AG04450 (cell line): ENCODE data around the gene ARSA. TPM values are rescaled to one million over a fixed set of nuclear protein-coding genes. Genes with fewer than 3 reads are reported as not detected.
"Not testable (repeated sequence)": the region's sequence is repeated elsewhere in the genome, so short reads cannot be mapped to it uniquely, and the experiment has no call there.

Experiments used
- CTCF ChIA-PET: fragments of 300-600, 350-600 bp; formaldehyde crosslinking; extraction: SDS; loops from one replicate; lab custom pipeline; 2022; ENCODE audit warnings: antibody characterized with exemption, inconsistent platforms; lab: Charles Lee
- POLR2A ChIA-PET: fragments of 350-600 bp; formaldehyde crosslinking; extraction: SDS; loops from one replicate; lab custom pipeline; 2021; ENCODE audit warnings: antibody characterized with exemption, inconsistent platforms; lab: Yijun Ruan, JAX
- DNase-seq: peaks from one replicate; pipeline ENCODE4 v3.0.0-alpha.2; 2011; ENCODE audit warnings: low read depth, low spot score
- H3K27ac ChIP-seq: one replicate; pipeline ENCODE4 v1.5.1; 2012; ENCODE audit warnings: low read depth, low read length, control low read depth
- H3K27me3 ChIP-seq: one replicate; pipeline ENCODE4 v1.6.0; 2012; ENCODE audit warnings: low read length; ENCODE audit not compliant: control insufficient read depth, insufficient read depth
- H3K4me3 ChIP-seq: 2 replicates; pipeline ENCODE4 v1.5.1; 2011; ENCODE audit warnings: mild to moderate bottlenecking, low read depth, low read length, control low read depth
- H3K9me3 ChIP-seq: 2 replicates; pipeline ENCODE4 v1.5.1; 2012; ENCODE audit warnings: low read length; ENCODE audit not compliant: control insufficient read depth, insufficient read depth
- polyA plus RNA-seq: library from polyadenylated mRNA; depleted of rRNA; stranded (reverse); fragments of >200 nt; gene quantifications from 2 replicates; pipeline ENCODE4 v1.2.3, GENCODE V29; 2011
- TF ChIP-seq, protein P1 (sequence below): IDR thresholded peaks from 2 replicates; pipeline ENCODE4 v1.5.1; 2011; ENCODE audit warnings: low read depth, low read length, control low read depth, inconsistent platforms

ARSA gene
- polyA plus RNA-seq, 1 experiment: 14.3 TPM

- Histone ChIP-seq H3K4me3 (no peak overlapping the region), H3K9me3 (peaks cover 4% of the 10 kb centered on the region; the same call in 1 of the 2 replicates), H3K27me3 (no peaks in the 10 kb centered on the region), H3K27ac (no peak overlapping the region)
- ChIA-PET CTCF (no interaction called here), POLR2A (no interaction called here)
- TF ChIP-seq, protein P1, sequence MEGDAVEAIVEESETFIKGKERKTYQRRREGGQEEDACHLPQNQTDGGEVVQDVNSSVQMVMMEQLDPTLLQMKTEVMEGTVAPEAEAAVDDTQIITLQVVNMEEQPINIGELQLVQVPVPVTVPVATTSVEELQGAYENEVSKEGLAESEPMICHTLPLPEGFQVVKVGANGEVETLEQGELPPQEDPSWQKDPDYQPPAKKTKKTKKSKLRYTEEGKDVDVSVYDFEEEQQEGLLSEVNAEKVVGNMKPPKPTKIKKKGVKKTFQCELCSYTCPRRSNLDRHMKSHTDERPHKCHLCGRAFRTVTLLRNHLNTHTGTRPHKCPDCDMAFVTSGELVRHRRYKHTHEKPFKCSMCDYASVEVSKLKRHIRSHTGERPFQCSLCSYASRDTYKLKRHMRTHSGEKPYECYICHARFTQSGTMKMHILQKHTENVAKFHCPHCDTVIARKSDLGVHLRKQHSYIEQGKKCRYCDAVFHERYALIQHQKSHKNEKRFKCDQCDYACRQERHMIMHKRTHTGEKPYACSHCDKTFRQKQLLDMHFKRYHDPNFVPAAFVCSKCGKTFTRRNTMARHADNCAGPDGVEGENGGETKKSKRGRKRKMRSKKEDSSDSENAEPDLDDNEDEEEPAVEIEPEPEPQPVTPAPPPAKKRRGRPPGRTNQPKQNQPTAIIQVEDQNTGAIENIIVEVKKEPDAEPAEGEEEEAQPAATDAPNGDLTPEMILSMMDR: no peak
- DNase-seq: no peak
These were observed 25.3 kb upstream of the ARSA start for GRCh38 chr22:50653256-50653655.

GRCh38 chr22:50643821-50644101 is 15.8 kb upstream of the ARSA start:
- H3K9me3 ChIP-seq, H3K4me3 ChIP-seq, CTCF ChIA-PET, DNase-seq, H3K27ac ChIP-seq, POLR2A ChIA-PET: not testable (repeated sequence)
- H3K27me3 ChIP-seq: peaks cover 46% of the 10 kb centered on the region

DNA sequence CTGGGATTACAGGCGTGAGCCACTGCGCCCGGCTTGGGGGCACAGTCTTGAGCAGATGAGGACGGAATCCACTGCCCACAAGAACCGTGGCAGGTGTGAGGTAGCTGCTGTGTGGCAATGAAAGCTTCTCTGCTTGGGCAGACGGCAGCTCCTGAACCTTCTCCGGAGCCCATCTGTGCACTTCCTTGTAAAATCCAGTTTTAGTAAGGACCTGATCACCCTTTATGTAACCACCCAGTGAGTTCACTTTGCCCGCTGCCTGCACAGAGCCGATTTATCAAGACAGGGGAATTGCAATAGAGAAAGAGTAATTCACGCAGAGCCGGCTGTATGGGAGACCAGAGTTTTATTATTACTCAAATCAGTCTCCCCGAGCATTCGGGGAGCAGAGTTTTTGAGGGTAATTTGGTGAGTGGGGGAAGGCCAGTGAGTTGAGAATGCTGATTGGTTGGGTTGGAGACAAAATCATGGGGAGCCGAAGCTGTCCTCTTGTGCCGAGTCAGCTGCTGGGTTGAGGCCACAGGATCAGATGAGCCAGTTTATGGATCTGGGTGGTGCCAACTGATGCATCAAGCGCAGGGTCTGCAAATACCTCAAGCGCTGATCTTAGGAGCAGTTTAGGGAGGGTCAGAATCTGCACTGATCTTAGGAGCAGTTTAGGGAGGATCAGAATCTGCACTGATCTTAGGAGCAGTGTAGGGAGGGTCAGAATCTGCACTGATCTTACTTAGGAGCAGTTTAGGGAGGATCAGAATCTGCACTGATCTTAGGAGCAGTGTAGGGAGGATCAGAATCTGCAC is 15.3 kb upstream of the ARSA start:
- H3K27ac ChIP-seq, DNase-seq, POLR2A ChIA-PET, H3K4me3 ChIP-seq, H3K9me3 ChIP-seq, CTCF ChIA-PET: not testable (repeated sequence)
- peaks cover 47% of the 10 kb centered on the region for H3K27me3 ChIP-seq

GRCh38 chr22:50641696-50642607 is 14.0 kb upstream of the ARSA start:
- Histone ChIP-seq H3K4me3 (no peak overlapping the region), H3K9me3 (no peaks in the 10 kb centered on the region; the same call in 1 of the 2 replicates), H3K27ac (no peak overlapping the region), H3K27me3 (peaks cover 47% of the 10 kb centered on the region)
- ChIA-PET POLR2A (no interaction called here), CTCF (interaction anchor here (0.6 to 2.4 kb wide), 9 partner anchors 8 to 190 kb away, joined by 3 to 10 read pairs (median 4); partner anchors contain the start of genes ARSA and SCO2)
- DNase-seq: no peak
- TF ChIP-seq, protein P1: peak; percentile 54

DNA sequence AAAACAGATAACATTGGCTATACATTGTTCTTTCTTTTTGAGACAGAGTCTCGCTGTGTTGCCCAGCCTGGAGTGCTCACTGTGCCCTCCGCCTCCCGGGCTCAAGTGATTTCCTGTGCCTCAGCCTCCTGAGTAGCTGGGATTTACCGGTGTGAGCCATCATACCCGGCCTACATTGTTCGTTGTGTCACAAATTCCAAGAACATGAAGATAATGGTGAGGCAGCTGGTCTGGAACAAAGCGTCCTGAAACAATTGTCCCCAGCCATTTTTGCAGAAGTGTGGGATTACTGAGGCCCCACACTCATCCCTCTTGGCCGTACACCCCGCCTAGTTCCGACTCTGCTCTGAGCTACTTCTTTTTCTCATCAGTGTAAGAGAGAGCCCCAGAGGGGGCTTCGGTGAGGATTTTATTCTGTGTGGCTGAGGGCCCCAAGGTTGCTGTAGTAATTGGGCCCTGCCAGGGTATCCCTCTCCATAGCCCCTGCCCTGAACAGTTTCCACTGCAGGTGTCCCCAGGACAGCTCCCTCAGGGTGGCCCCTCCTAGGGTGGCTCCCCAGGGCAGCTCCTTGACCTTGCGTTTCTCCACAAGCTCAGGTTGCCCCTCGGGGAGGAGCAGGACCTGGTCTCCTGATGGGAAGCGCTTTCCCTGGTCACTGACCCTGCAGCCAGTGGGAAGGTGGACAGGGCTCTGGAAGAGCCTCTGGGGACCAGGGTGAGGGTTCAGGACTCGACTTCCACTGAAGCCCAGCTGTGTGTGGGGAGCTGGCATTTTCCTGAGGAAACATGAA is 13.1 kb upstream of the ARSA start:
- peaks cover 50% of the 10 kb centered on the region for H3K27me3 ChIP-seq

GRCh38 chr22:50640296-50640695 is 12.3 kb upstream of the ARSA start:
- peaks cover 49% of the 10 kb centered on the region for H3K27me3 ChIP-seq
- DNase-seq, H3K27ac ChIP-seq, POLR2A ChIA-PET, H3K4me3 ChIP-seq, H3K9me3 ChIP-seq: not testable (repeated sequence)
- CTCF ChIA-PET: interaction anchor here (1.0 to 2.4 kb wide), 3 partner anchors 12 to 92 kb away, joined by 3 to 10 read pairs (median 7); partner anchors contain the start of gene ARSA

More for the DNA sequence above, 13.1 kb upstream of the ARSA start:
- Histone ChIP-seq H3K9me3 (no peaks in the 10 kb centered on the region), H3K27ac (no peak overlapping the region), H3K4me3 (no peak overlapping the region)
- CTCF ChIA-PET: interaction anchor here (0.6 to 2.4 kb wide), 9 partner anchors 13 to 189 kb away, joined by 3 to 10 read pairs (median 4); partner anchors contain the start of genes ARSA and SCO2
- DNase-seq: no peak
- TF ChIP-seq, protein P1: no peak
- POLR2A ChIA-PET: no interaction called here
